GM21381 (cell line): Measurements from ENCODE around the gene BCL11B.

Experiments used
- ATAC-seq: cut with Tn5 transposase; IDR thresholded peaks from one replicate; pipeline ENCODE4 v1.9.1; 2021; ENCODE audit warnings: mild to moderate bottlenecking, moderate library complexity; ENCODE audit not compliant: unreplicated experiment

Gene BCL11B

DNA sequence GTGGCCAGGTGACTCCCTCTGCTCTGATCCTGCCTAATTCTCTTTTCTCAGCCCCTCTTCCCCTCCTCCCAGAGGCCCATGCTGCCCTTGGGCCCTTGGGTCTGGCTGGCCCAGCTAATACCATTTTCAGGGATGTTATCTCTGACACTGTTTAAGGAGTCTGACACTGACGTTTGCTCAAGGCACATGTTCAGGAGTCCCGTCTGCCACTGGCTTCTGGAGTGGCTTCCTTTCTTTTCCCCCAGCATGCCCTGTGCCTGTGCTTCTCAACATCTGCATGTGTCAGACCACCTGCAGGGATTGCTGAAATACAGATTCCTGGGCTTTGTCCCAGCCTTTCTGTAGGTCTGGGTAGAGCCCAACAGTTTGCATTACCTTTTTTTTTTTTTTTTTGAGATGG lies 128.9 kb downstream of the BCL11B start:
- ATAC-seq = no peak

DNA sequence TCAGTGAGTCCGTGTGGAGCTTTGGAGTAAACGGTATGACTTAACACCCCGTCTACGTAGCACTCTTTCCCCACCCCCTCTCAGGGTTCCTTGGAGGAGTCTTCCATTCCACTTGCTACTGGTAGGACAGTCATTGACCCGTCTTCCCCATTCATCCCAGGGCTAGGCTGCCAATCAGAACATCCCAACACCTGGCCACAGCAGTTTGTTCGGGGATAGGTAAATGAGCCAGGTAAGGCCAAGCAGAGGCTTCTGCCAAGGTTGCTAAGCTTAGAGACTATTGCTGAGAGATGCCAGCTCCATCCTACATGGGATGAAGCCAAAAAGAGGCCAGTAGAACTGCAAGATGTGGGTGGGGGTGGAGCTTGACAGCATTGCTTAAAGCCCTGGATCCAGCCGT lies 130.8 kb downstream of the BCL11B start:
- no peak for ATAC-seq

DNA sequence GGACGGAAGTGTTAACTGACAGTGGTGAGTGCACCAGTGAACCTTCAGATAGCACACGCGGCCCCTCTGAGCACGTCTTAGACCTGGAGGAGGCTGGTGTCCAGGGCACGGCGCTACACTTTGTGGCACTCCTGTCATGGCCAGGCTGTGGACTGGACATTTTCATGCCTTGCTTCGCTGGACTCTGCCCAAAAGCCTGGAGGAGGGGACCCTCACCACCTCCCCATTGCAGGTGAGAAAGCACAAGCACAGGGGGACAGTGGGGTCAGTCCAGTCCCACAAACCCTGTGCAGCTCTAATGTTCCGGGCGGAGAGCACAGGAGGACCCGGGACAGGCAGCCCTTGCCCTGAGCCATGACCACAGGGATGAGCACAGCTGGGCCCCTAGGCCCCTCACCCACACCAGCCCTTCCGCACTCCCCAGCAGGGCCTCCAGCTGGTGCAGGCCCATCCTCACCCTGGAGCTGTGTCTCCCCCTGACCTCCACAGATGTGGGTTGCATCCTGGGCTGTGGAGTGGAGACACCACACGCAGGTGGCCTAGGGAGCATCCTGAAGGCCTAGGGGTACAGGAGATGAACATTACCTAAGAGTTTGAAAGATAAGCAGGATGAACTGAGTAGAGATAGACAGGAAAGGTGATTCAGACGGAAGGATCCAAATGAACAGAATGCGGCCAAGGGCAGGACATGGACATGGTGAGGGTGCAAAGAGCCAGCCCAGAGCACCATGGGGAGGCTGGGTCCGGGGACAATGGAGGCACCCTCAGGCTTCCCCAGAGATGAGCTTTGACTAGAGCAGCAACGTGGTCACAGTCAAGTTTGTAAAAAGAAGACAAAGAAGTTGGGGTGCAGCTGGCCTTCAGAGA lies 132.8 kb downstream of the BCL11B start:
- ATAC-seq = no peak

DNA sequence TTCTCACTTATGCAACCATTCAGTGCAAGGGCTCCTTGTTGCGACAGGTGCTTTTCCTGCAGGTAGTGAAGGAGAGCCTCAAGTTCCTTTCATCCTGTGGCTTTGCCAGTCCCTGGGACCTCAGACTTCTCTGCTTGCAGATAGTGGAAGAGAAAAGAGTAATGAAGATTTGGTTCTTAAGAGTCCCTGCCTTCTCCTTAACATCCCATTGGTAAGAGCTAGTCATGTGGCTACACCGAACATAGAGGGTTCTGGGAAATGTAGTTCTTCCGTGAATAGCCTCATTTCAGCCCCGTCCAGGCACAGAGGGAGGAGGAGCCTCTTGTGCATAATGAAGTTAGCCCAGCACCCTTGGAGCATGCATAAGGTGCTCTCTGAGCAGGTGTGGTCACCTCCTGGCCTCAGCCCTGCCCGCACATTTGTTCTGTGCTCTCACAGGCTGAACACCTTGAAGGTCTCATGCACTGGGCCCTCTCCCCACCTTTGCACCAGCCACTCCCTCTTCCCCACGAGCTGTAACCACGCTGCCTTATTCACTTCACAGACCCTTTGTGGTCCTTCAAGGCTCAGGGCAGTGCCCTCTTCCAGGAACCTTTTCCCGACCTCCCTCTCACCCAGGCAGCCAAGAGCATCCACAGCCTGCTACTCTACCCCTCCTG lies 134.0 kb downstream of the BCL11B start:
- ATAC-seq = no peak

- no peak for ATAC-seq
These were observed 134.8 kb downstream of the BCL11B start for GRCh38 chr14:99137001-99137700.

DNA sequence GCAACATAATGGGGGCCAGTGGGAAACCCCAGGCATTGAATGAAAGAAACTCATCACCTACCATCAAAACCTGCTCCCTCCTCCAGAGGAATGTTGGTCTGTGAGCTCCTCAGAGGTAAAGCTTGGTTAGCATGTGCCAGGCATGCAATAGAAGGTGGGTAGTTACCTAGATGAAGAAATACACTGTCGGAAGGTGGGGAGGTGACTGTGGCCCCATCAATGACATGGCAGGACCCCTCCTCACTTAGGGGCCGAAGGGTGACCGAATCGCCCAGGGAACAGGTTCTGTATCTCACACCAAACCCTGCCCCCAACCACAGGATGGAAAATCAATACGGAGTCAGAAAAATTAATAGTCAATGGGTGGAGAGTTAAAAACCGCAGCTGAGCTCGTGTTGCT lies 135.6 kb downstream of the BCL11B start:
- no peak for ATAC-seq

DNA sequence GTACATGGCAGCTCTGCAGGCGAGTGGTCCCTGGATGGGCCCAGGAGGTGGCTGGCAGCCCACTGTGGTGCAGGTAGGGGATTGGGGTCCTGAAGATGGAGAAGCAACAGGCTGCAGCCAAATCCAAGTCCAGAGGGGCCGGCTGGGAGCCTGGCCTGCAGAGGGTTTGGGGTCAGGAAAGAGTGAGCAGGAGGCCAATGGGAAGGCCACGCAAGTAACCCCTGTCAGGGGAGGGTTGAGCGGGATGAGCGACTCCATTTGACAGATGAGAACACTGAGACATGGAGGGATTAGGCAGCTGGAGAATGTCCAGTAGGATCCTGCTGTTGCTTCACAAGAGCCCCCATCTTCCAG lies 136.0 kb downstream of the BCL11B start:
- ATAC-seq = no peak

DNA sequence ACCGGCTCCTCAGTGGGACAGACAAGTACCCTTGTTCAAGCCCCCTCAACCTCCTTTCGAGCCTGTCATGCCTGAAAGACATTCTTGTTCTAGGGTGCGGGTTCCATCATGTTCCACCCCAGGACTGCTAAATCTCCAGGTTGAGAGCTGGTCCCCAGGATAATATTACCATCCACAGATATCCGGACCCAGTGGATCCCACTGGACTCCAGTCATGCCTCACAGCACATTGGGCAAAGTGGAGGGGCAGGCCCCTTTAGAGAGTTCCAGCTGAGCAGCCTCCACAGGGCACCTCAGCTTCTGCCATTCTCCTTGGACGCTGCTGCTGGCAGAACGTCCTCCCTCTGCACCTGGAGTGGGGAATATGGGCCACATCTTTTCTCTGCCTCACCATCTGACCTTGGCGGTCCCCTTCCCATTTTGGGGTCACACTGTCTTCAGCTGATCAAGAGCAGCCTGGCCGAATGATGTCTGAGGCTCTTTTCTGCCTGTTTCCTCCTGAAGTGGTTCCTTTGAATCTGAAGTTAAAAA lies 137.4 kb downstream of the BCL11B start:
- ATAC-seq = no peak

GRCh38 chr14:99133636-99134515 lies 138.1 kb downstream of the BCL11B start:
- ATAC-seq = no peak

DNA sequence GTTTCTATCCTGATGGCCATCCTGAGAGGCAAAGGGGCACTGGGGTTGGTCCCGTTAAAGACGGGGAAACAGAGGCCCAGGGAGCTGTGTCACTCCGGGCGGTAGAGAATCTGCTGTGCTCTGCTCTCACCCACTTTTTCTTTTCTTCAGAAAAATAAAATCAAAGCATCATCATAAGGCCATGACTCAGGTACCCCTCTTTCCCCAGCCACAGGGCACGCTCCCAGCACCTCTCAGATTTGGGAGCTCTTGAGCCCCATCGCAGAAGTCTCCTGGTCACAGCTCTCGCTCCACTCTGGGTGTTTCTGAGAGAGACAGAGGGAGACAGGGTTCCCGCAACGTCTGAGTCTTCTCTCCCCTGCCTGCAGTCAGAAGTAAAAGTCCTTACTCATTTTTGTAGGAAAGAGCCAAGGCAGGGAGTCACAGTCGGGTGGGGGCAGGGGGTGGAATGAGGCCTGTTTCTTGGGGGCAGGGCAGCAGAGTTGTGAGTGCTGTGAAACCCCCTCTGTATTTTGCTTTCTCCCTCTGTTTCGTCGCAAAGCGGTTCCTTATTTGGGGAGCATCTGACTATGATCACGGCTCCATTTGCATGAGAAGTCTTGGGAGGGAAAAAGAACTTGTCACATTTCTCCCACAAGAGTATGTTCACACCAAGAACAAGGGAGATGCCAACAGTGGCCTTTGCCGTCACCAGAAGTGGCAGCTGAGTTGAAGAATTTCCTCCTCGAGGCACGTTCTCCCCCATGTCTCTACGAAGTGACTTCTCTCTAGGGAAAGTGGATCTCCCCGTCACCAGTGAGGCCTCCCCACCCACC lies 139.0 kb downstream of the BCL11B start:
- no peak for ATAC-seq

- ATAC-seq = no peak
These were observed 140.2 kb downstream of the BCL11B start for GRCh38 chr14:99131632-99132271.

- ATAC-seq = no peak
These were observed 142.0 kb downstream of the BCL11B start for GRCh38 chr14:99129998-99130397.

- no peak for ATAC-seq
These were observed 142.7 kb downstream of the BCL11B start for GRCh38 chr14:99129211-99129696.

- no peak for ATAC-seq
These were observed 143.8 kb downstream of the BCL11B start for GRCh38 chr14:99128185-99128584.

GRCh38 chr14:99127651-99128167 lies 144.3 kb downstream of the BCL11B start:
- ATAC-seq = no peak

DNA sequence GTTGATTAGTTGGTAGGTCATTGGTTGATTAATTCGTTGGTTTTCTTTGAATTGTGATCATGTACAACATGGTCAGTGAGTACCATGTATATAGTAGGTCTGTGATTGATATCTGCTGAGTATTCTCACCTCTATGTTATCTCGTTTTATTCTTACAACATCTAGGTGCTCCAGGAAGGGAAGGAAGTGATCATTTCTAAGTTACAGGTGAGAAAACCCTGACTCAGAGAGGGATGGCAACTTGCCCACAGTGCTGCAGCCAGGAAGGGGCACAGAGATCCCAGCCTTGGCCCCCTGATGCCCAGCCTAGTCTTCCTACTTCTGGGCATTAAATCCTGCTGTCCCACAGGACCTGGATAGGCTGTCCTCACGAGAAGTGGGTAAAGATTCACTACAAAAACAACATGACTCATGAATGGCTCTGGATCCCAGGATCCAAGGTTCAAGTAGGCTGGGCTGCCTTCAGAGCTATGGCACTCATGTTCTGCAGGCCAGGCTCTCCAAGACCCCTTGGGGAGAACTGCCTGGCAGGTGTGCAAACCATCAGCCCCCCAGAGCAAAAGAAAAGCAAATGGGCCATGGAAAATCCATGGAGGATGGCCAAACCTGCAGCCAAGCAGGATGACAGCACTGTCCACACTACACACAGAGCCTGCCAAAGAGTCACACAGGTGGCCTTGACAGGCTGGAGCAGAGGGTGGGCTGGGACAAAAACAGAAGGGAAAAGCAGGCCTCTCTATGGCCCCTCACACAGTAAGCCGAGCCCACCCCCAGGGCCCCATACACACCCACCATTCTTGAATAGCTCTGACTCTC lies 146.2 kb downstream of the BCL11B start:
- no peak for ATAC-seq

DNA sequence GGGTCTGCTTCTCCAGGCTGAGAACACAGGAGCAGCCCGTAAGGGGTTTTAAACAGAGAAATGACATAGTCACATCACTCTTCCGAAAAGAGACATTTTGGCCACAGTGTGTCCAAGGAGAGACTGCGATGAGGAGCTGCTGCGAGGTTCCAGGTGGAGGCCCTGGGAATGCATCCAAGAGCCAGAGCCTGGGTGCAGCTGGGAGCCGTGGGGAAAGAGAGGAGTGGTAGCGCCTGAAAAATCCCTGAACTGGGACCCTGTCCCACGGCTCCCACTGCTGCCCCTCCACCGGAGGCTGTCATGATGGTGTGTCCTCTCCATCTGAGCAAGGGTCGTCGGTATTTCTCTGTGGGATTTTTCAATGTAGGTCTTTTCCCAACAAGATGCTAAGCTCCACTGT lies 146.9 kb downstream of the BCL11B start:
- ATAC-seq = no peak

DNA sequence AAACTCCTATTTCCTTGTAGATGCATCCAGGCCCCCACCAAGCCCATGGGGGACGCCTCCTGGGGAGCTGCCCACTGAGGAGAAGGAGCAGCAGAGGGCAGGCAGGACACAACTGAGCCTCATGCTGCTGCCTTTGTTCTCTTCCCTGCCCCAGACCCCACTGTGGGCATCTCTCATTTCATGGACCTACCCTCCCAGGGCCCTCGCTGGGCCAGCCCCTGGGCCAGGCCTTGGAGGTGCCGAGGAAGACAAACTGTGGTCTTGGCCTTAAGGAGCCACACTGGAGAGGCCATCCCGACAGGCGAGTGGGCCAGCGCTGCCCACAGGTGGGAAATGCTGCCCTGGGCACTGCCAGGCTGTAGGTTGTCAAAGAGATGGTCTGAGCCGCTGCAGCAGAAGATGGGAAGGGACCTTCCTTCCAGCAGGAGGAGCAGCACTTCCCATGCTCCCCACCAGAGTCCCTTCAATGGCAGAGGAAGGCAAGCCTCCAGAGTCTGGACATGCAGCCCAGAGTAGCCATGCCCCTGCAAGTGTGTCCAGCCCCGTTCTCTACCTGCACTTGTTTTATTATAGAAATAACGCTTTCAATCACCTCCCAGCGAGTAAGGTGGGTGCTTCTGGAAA lies 147.4 kb downstream of the BCL11B start:
- no peak for ATAC-seq
